Mesothelial cell of epicardium (in vitro differentiated cells): ENCODE measurements around the gene THRA. TPM values are rescaled to one million over a fixed set of nuclear protein-coding genes. Genes with fewer than 3 reads are reported as not detected.

Experiments used
- DNase-seq, 2 experiments: peaks; one replicate each; pipeline ENCODE4 v3.0.0; 2021; ENCODE audit warnings: low spot score in 2 of 2; ENCODE audit not compliant: unreplicated experiment in 2 of 2
- H3K27ac Mint-ChIP-seq: 2 replicates; pipeline ENCODE4 v1.8.0; 2021; ENCODE audit warnings: mixed read lengths
- H3K27me3 Mint-ChIP-seq: 2 replicates; pipeline ENCODE4 v1.8.0; 2021; ENCODE audit warnings: low read depth, mixed read lengths
- H3K36me3 Mint-ChIP-seq: 2 replicates; pipeline ENCODE4 v1.8.0; 2021; ENCODE audit warnings: mixed read lengths
- H3K4me1 Mint-ChIP-seq: 2 replicates; pipeline ENCODE4 v1.8.0; 2021; ENCODE audit warnings: mixed read lengths
- H3K4me3 Mint-ChIP-seq: 2 replicates; pipeline ENCODE4 v1.8.0; 2021; ENCODE audit warnings: mild to moderate bottlenecking, moderate library complexity, mixed read lengths
- H3K9me3 Mint-ChIP-seq: 2 replicates; pipeline ENCODE4 v1.8.0; 2021; ENCODE audit warnings: mixed read lengths
- total RNA-seq: library from RNA; stranded (reverse); gene quantifications from 3 replicates; pipeline ENCODE4 v1.2.1, GENCODE V29; 2021
- TF ChIP-seq, protein P1 (sequence below): fragments of 200-600 bp; sonication (generic); IDR thresholded peaks from one replicate; pipeline ENCODE4 v1.5.0; 2021; ENCODE audit warnings: antibody characterized with exemption; ENCODE audit not compliant: unreplicated experiment

Gene THRA
- total RNA-seq, 1 donor from 2014 or later, result 42.4 TPM

DNA sequence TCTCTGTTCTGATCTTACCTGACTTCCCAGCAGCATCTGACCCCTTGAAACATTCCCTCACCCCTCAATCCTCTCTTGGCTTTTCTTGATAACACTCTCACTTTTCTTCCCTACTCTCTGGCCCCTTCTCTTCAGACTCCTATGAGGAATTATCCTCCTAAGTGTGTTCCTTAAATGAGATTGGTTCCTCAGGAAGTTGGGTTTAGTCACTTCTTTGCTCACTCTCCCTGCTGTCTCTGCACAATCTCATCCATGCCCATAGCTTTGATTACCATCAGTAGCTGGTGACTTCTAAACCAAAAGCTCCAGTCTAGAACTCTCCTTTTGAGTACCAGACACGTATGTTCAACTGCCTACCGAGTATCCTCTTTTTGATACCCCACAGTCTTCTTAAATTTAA is 21.6 kb upstream of the THRA start:
- H3K27ac Mint-ChIP-seq, result no peak overlapping the region
- no peak overlapping the region for H3K4me3 Mint-ChIP-seq

DNA sequence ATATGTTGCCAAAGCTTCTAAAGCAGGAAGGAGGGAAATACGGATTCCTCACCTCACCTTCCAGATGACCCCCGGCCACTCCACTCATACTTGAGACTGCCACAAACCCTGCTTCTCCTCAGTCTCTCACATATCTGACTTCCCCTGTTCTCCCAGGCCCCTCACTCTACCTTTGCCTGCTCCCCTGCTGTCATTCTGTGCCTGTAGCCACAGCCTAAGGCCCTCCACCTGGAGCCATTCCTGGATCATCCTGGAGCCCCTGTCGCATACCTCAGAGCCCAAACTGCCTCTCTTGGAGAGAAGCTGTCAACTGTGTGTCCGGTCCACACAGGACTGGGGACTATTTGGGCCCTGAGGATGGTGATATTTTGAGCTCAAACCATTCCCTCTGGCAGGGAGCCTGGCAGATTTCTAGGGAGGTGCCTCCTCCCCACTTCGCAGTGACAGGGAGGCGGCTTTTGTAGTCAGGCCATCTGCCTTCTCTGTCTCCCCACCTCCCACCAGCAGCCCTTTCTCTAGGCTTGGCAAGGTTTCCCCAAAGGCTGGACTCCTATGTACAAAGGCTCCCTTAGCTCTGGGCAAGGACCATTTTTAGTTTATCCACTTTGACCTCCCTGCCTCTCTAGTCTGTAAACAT is 6.3 kb upstream of the THRA start:
- DNase-seq, result no peak
- no peak overlapping the region for H3K4me3 Mint-ChIP-seq
- TF ChIP-seq, protein P1, sequence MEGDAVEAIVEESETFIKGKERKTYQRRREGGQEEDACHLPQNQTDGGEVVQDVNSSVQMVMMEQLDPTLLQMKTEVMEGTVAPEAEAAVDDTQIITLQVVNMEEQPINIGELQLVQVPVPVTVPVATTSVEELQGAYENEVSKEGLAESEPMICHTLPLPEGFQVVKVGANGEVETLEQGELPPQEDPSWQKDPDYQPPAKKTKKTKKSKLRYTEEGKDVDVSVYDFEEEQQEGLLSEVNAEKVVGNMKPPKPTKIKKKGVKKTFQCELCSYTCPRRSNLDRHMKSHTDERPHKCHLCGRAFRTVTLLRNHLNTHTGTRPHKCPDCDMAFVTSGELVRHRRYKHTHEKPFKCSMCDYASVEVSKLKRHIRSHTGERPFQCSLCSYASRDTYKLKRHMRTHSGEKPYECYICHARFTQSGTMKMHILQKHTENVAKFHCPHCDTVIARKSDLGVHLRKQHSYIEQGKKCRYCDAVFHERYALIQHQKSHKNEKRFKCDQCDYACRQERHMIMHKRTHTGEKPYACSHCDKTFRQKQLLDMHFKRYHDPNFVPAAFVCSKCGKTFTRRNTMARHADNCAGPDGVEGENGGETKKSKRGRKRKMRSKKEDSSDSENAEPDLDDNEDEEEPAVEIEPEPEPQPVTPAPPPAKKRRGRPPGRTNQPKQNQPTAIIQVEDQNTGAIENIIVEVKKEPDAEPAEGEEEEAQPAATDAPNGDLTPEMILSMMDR, result no peak
- peaks cover 8% of the 10 kb centered on the region for H3K36me3 Mint-ChIP-seq
- no peak overlapping the region for H3K27ac Mint-ChIP-seq
- no peaks in the 10 kb centered on the region for H3K9me3 Mint-ChIP-seq
- H3K4me1 Mint-ChIP-seq, result peaks cover 11% of the 10 kb centered on the region
- H3K27me3 Mint-ChIP-seq, result peaks cover 19% of the 10 kb centered on the region

More for the DNA sequence above, 21.6 kb upstream of the THRA start:
- no peak for DNase-seq
- peaks cover 9% of the 10 kb centered on the region for H3K4me1 Mint-ChIP-seq
- TF ChIP-seq, protein P1, result no peak
- H3K27me3 Mint-ChIP-seq, result no peaks in the 10 kb centered on the region
- H3K9me3 Mint-ChIP-seq, result no peaks in the 10 kb centered on the region
- peaks cover 15% of the 10 kb centered on the region for H3K36me3 Mint-ChIP-seq

DNA sequence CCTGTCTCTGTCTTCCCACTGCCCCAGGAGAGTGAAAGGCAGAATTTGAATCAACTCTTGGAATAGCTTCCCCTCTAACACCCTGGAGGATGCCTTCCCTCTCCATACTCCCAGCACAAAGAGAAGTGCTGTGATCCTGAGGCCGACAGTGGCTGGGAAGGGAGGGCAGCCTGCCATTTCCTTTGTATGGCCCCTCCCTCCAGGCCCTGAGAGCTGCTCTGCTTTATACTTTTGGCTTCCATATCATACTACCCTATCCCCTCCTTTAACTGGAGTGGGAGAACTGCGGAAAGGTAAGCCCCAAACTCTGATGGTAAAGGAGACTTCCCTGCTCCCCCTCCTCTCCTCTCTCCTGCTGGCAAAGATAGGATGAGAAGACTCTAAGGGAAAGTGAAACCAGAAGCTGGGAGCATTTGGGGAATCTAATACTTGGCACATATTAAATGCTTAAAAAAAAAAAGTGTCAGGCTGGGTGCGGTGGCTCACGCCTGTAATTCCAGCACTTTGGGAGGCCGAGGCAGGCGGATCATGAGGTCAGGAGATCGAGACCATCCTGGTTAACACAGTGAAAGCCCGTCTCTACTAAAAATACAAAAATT is 4.5 kb upstream of the THRA start:
- TF ChIP-seq, protein P1, result no peak
- Mint-ChIP-seq H3K4me3 (no peak overlapping the region), H3K9me3 (no peaks in the 10 kb centered on the region), H3K4me1 (peaks cover 16% of the 10 kb centered on the region), H3K27ac (no peak overlapping the region), H3K27me3 (peaks cover 21% of the 10 kb centered on the region), H3K36me3 (peaks cover 2% of the 10 kb centered on the region)
- no peak for DNase-seq

DNA sequence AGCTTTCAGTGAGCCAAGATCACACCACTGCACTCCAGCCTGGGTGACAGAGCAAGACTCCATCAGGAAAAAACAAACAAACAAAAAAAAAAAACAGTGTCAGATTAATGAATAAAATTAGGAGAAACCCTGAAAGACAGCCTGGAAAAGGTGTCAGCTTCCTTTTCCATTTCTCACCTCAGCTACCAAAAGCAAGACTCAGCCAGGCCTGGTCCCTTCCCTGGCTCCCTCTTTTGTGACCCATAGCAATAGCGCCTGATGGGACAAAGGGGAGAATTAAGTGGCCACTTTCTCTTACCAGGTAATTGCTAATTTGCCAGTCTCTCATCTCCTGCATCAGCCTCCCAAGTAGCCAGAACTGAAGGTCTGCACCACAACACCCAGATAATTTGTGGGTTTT is 3.9 kb upstream of the THRA start:
- Mint-ChIP-seq H3K27me3 (peaks cover 21% of the 10 kb centered on the region), H3K9me3 (no peaks in the 10 kb centered on the region), H3K4me3 (no peak overlapping the region), H3K27ac (no peak overlapping the region), H3K36me3 (no peaks in the 10 kb centered on the region), H3K4me1 (peaks cover 18% of the 10 kb centered on the region)
- no peak for DNase-seq
- TF ChIP-seq, protein P1, result no peak

- H3K4me1 Mint-ChIP-seq, result peaks cover 23% of the 10 kb centered on the region
- H3K36me3 Mint-ChIP-seq, result no peaks in the 10 kb centered on the region
- no peak overlapping the region for H3K27ac Mint-ChIP-seq
- no peak overlapping the region for H3K4me3 Mint-ChIP-seq
- peaks cover 21% of the 10 kb centered on the region for H3K27me3 Mint-ChIP-seq
- no peak for DNase-seq
- TF ChIP-seq, protein P1, result no peak
- no peaks in the 10 kb centered on the region for H3K9me3 Mint-ChIP-seq
Measured at GRCh38 chr17:40059729-40060475, 2.9 kb upstream of the THRA start.
